Gastrocnemius medialis (tissue), 4 donors: ENCODE data around the gene PLEKHM2.

ENCODE experiments used
- CTCF ChIP-seq, 5 experiments: fragments of 450-650 bp in 3 of 5; fragments of 200-600 bp in 2 of 5; sonication (generic) in 2 of 5; IDR thresholded peaks in 4 of 5; conservative IDR thresholded peaks in 1 of 5; 1 replicate in 4 of 5; 2 replicates in 1 of 5; pipeline ENCODE4 v1.5.1; 2016 to 2019; ENCODE audit warnings: antibody characterized with exemption in 5 of 5, mild to moderate bottlenecking in 3 of 5, moderate library complexity in 3 of 5
- POLR2A ChIP-seq, 2 donors: fragments of 450-650 bp; IDR thresholded peaks; one replicate each; pipeline ENCODE4 v1.6.1; 2017; ENCODE audit warnings: antibody characterized with exemption in 2 of 2, mild to moderate bottlenecking in 2 of 2, moderate library complexity in 2 of 2

DNA sequence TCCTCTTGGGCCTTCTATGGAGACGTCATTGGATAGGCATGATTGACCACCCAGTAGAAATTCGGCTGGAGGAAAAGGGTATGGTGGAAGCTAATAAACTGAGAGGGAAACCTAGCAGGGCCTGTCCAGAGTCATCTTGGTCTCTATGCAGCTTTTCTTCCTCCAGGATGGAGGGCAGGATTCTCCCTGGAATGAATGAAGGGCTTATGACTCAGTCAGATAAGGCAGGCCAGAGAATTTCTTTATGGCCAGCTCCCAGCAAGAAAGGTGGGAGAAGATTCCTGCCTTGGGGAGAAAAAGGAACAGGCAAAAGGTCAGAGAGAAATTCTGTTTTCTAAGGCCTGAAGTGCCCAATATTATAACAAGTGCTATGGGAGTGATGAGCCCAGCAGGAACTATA lies 91.6 kb downstream of the PLEKHM2 start:
- TF ChIP-seq CTCF (IDR thresholded peaks at IDR 0.05 in 4 of 5, conservative IDR thresholded peaks at IDR 0.05 in 1 of 5) (no peak), POLR2A (IDR thresholded peaks at IDR 0.05) (no peak)
